Ectodermal cell (in vitro differentiated cells): ENCODE data around the gene DMBX1.

ENCODE experiments used
- H3K27ac ChIP-seq: 2 replicates; pipeline ENCODE4 v1.7.0; 2013; ENCODE audit warnings: mild to moderate bottlenecking, low read depth, low read length; ENCODE audit not compliant: insufficient read depth, poor library complexity, severe bottlenecking
- H3K27me3 ChIP-seq: 2 replicates; pipeline ENCODE4 v1.7.0; 2013; ENCODE audit warnings: mild to moderate bottlenecking, low read length; ENCODE audit not compliant: insufficient read depth, control insufficient read depth, poor library complexity, severe bottlenecking
- H3K36me3 ChIP-seq: one replicate; pipeline ENCODE4 v1.7.0; 2013; ENCODE audit warnings: low read length; ENCODE audit not compliant: control insufficient read depth, insufficient read depth
- H3K4me1 ChIP-seq: one replicate; pipeline ENCODE4 v1.7.0; 2013; ENCODE audit warnings: low read length; ENCODE audit not compliant: control insufficient read depth, insufficient read depth
- H3K4me3 ChIP-seq: 2 replicates; pipeline ENCODE4 v1.7.0; 2013; ENCODE audit warnings: low read depth, low read length, control low read depth; ENCODE audit not compliant: insufficient read depth
- H3K9me3 ChIP-seq: 2 replicates; pipeline ENCODE4 v1.7.0; 2013; ENCODE audit warnings: mild to moderate bottlenecking, low read length, moderate library complexity; ENCODE audit not compliant: control insufficient read depth
- WGBS, 2 experiments: methylation state at CpG; one replicate each; pipeline ENCODE4 v1.1.7; 2013; ENCODE audit warnings: missing lambda C conversion rate in 2 of 2; 5-methylcytosine and 5-hydroxymethylcytosine counted together

The DMBX1 gene

GRCh38 chr1:46490656-46491442 is 1.2 kb downstream of the DMBX1 start:
- Histone ChIP-seq H3K27me3 (peaks cover 100% of the 10 kb centered on the region), H3K36me3 (no peaks in the 10 kb centered on the region), H3K4me1 (peaks cover 60% of the 10 kb centered on the region), H3K9me3 (no peaks in the 10 kb centered on the region), H3K27ac (no peak overlapping the region), H3K4me3 (peak overlapping the region; percentile 65)
- WGBS, 2 experiments: 2 to 3% methylated on average over 50 of the region's 50 CpGs

GRCh38 chr1:46491443-46492268 is 2.0 kb downstream of the DMBX1 start:
- Histone ChIP-seq H3K4me1 (peaks cover 52% of the 10 kb centered on the region), H3K4me3 (peak overlapping the region; percentile 65), H3K27me3 (peaks cover 97% of the 10 kb centered on the region), H3K9me3 (no peaks in the 10 kb centered on the region), H3K36me3 (no peaks in the 10 kb centered on the region), H3K27ac (no peak overlapping the region)
- WGBS, 2 experiments: 8 to 10% methylated on average over 25 of the region's 25 CpGs

GRCh38 chr1:46492269-46492853 is 2.7 kb downstream of the DMBX1 start:
- Histone ChIP-seq H3K4me3 (peak overlapping the region; percentile 65), H3K27ac (no peak overlapping the region), H3K9me3 (no peaks in the 10 kb centered on the region), H3K36me3 (no peaks in the 10 kb centered on the region), H3K4me1 (peaks cover 48% of the 10 kb centered on the region), H3K27me3 (peaks cover 90% of the 10 kb centered on the region)
- WGBS, 2 experiments: 16 to 18% methylated on average over 11 of the region's 11 CpGs

GRCh38 chr1:46492871-46493270 is 3.2 kb downstream of the DMBX1 start:
- 7 to 9% methylated on average over 19 to 20 of the region's 20 CpGs for WGBS, 2 experiments
- Histone ChIP-seq H3K27ac (no peak overlapping the region), H3K4me3 (no peak overlapping the region), H3K9me3 (no peaks in the 10 kb centered on the region), H3K4me1 (peaks cover 44% of the 10 kb centered on the region), H3K36me3 (no peaks in the 10 kb centered on the region), H3K27me3 (peaks cover 85% of the 10 kb centered on the region)

- WGBS, 2 experiments: 60 to 67% methylated on average over 19 of the region's 19 CpGs
- Histone ChIP-seq H3K4me1 (peaks cover 42% of the 10 kb centered on the region), H3K27ac (no peak overlapping the region), H3K36me3 (no peaks in the 10 kb centered on the region), H3K9me3 (no peaks in the 10 kb centered on the region), H3K27me3 (peaks cover 79% of the 10 kb centered on the region), H3K4me3 (no peak overlapping the region)
These were observed 3.8 kb downstream of the DMBX1 start for GRCh38 chr1:46493316-46494032.

- H3K27me3 ChIP-seq: peaks cover 69% of the 10 kb centered on the region
- no peaks in the 10 kb centered on the region for H3K36me3 ChIP-seq
- 96 to 100% methylated on average over 1 of the region's 1 CpG for WGBS, 2 experiments
- peaks cover 32% of the 10 kb centered on the region for H3K4me1 ChIP-seq
- H3K27ac ChIP-seq: no peak overlapping the region
- H3K4me3 ChIP-seq: no peak overlapping the region
- no peaks in the 10 kb centered on the region for H3K9me3 ChIP-seq
These were observed 5.3 kb downstream of the DMBX1 start for GRCh38 chr1:46494910-46495309.

- WGBS, 2 experiments: 94 to 96% methylated on average over 2 of the region's 2 CpGs
- no peak overlapping the region for H3K27ac ChIP-seq
- no peak overlapping the region for H3K4me3 ChIP-seq
- peaks cover 60% of the 10 kb centered on the region for H3K27me3 ChIP-seq
- H3K36me3 ChIP-seq: no peaks in the 10 kb centered on the region
- peaks cover 24% of the 10 kb centered on the region for H3K4me1 ChIP-seq
- no peaks in the 10 kb centered on the region for H3K9me3 ChIP-seq
These were observed 6.1 kb downstream of the DMBX1 start for GRCh38 chr1:46495778-46496177.

GRCh38 chr1:46496505-46496904 is 6.9 kb downstream of the DMBX1 start:
- Histone ChIP-seq H3K27me3 (peaks cover 53% of the 10 kb centered on the region), H3K27ac (no peak overlapping the region), H3K36me3 (no peaks in the 10 kb centered on the region)

GRCh38 chr1:46497020-46497419 is 7.4 kb downstream of the DMBX1 start:
- 76 to 95% methylated on average over 2 to 3 of the region's 3 CpGs for WGBS, 2 experiments
- Histone ChIP-seq H3K9me3 (no peaks in the 10 kb centered on the region), H3K27me3 (peaks cover 48% of the 10 kb centered on the region), H3K27ac (no peak overlapping the region), H3K4me3 (no peak overlapping the region), H3K36me3 (no peaks in the 10 kb centered on the region), H3K4me1 (peaks cover 18% of the 10 kb centered on the region)

More at GRCh38 chr1:46496505-46496904, 6.9 kb downstream of the DMBX1 start:
- no peaks in the 10 kb centered on the region for H3K9me3 ChIP-seq
- 86 to 88% methylated on average over 6 of the region's 6 CpGs for WGBS, 2 experiments
- H3K4me1 ChIP-seq: peaks cover 23% of the 10 kb centered on the region
- H3K4me3 ChIP-seq: no peak overlapping the region
